CD4-positive, alpha-beta T cell treated with Interleukin-15 for 4 hours (primary cell): ENCODE measurements around the gene AQR.
"Not testable (repeated sequence)": the region's sequence is repeated elsewhere in the genome, so short reads cannot be mapped to it uniquely, and the experiment has no call there.

Experiments
- DNase-seq: peaks from one replicate; pipeline ENCODE4 v3.0.0-alpha.2; 2020; ENCODE audit warnings: low spot score

AQR gene

DNA sequence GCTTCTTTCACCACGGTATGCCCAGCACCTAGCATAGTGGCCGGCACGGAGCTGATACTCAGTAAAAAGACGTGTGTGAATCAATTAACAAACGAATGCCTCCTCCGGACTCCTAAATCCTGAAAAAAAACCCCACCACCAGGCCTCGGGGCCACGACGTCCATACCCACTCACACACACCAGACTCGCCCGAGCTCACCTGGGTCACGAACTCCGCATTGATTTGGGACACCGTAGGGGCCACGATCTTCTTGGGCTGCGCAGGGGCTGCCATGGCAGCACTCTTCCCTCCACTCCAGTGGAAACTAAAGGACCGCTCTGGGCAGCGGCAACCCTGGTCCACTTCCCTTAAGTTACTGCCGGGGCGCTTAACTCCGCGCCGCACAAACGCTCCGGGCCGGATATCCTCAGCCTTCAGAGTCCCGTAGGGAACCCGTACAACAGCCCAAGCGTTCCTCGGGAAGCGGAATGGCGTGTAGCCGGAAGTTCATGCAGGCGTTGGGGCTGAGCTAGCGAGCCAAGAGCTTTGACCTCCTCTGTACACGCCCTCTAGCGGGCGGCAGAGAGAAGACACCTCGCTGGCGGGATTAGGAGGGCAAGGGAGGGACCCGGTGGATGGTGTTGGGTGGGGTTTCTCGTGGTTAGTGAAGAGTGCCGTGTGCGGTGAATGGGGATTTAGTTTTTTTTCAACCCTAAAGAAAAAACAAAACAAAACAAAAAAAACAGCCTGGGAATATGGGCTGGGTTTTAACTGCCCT, at the start of gene AQR:
AQR (minus strand) TSS at position 403 of the 758 bp plus-strand sequence; CDS start at position 274, 129 bp downstream.
- peak; percentile 94 for DNase-seq

DNA sequence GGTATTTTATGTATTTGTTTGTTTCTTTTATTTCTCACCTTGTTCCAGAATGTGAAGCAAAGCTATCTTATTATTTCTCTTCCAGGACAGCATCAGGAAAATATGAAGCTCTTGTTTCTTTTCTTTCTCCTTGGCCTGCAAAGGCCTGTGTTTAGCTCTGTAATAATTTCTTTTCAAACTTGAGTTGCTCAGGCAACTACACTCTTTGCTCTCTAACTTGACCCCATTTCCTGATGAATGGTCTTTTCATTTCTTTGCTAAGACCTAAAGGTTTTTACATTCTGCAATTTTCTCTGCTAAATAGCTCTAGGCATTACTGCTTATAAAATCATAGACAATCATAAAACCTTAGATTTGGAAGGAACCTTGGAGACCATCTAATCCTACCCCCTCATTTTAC, 44.7 kb upstream of the AQR start:
- no peak for DNase-seq

DNA sequence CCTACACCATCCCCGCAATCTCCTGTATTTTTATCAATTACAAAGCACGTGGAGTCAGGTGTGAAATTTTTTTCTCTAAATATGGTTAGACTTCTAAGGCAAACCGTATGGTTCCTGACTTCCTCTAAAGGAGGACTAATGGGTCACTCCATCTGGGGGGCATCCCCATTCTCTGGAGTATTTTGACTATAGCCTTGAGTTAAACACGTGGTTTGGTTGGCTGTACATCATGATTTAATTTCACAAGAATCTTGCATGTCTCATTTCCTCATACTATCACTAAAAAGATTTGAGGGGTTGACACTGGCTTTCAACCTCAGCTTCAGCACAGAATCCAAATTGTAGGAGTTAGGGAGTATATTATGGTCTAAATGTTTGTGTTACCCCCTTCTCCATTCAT, 43.8 kb upstream of the AQR start:
- no peak for DNase-seq

DNA sequence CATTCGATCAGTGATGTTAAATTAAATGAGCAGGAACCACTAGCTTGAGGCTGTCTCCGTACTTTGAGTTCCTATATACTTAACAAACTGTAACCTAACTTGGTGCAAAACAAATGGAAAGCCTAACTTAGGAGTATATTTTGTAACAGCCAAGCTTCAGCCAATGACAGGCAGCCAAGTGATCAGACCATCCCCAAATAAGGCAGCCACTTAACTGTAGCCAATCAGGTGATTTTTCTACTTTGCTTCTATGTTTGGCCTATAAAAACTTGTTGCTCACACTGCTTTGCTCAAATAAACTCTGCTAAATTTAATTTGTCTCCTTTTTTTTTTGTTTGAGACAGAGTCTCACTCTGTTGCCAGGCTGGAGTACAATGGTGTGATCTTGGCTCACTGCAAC, 37.9 kb upstream of the AQR start:
- DNase-seq: no peak

DNA sequence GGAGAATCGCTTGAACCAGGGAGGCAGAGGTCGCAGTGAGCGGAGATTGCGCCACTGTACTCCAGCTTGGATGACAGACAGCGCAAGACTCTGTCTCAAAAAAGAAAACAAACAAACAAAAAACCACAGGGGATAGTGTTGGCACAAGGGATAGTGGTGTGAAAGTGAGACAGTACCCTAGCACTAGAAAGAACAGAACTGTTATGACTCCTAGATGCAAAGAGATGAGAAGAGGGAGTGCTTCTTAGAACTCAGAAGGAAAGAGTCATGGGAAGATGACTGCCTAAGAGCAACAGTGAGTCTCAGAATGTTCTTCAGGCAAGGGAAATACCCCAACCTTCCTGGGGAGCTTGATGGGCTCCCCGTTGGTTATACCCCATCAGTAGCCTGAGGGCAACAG, 36.4 kb upstream of the AQR start:
- no peak for DNase-seq

DNA sequence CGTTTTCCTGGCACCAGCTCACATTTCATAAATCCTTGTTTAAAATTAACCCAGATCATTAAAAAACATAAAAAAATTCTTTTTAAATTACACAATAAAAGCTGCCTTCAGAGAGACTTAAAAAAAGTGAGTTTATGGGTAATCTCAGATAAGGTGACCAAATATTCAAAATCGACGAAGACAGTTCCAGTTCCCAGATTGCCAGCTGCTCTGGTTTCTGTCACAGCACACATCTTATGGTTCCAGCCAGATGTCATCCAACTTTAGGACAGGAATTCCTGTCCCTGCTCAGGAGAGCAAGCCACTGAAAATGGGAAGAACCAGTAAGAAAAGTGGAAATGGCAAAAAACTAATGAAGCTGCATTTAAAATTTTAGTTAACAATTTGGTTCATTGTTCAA, 34.4 kb upstream of the AQR start:
- no peak for DNase-seq

DNA sequence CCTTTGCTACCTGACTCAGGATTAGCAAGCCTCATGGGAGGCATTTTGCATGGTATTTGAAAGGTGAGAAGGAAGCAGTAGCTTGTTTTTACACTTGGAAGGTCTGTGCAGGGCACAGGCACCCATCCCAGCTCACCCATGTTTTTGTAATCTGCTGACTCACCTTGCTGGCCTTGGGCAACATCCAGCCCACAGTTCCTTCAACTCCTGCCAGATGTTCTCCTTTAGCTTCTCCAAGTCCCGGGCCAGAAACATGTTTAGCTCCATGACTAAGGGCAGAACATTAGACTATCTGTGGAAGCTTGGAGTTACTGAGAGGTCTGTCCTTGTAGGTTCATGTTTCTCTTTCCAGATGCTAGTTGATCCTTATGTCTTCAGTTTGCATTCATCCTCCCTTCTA, 31.0 kb upstream of the AQR start:
- DNase-seq: no peak

DNA sequence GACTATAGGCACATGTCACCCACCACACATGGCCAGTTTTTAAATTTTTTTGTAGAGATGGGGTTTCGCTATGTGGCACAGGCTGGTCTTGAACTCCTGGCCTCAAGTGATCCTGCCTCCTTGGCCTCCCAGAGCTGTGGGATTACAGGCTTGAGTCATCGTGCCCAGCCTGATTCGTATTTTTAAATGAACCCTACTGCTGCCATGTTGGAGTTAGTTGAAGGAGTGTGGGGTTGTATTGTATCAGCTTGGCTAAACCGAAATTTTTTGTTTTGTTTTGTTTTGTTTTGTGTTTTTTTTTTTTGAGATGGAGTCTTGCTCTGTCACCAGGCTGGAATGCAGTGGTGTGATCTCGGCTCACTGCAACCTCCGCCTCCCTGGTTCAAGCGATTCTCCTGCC, 30.4 kb upstream of the AQR start:
- no peak for DNase-seq

DNA sequence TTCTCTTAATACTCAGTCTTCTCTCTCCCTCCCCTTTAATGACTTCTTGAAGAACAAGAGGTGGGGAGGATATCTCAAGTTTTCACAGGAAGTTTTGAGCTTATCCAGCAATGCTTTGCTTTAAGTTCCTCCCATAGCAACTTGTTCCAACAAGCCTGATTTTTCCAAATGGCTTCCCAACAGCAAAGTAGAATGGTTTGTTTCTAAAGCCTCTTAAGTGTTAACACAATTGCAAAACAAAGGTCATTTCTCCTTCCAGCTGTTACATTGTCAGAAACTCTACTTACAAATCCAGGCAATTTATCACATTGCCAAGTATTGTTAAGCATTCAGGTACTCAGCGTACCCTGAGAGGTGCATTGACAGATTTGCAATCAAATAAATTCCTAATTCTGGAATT, 25.4 kb upstream of the AQR start:
- DNase-seq: no peak

DNA sequence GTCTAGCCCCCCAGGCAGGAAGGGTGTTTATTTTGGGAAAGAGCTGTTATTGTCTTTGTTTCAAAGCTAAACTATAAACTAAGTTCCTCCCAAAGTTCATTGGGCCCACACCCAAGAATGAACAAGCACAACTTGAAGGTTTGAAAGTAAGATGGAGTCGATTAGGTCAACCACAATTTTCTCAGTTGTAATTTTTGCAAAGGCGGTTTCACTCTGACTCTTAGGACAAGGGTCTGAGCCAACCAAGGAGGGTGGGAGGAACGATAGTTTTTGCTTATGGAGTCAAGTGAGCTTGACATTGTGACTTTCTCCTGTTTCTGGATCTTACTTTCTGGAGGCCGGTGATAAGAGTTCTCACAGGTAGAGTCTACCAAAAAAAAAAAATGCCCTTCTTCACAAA, 24.3 kb upstream of the AQR start:
- DNase-seq: no peak

DNA sequence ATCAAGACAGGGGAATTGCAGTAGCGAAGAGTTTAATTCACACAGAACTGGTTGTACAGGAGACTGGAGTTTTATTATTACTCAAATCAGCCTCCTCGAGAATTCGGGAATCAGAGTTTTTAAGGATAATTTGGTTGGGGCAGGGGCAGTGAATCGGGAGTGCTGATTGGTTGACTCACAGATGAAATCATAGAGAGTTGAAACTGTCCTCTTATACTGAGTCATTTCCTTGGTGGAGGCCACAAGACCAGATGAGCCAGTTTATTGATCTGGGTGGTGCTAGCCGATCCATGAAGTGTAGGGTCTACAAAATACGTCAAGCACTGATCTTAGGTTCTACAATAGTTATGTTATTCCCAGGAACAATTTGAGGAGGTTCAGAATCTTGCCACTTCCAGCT, 23.9 kb upstream of the AQR start:
- no peak for DNase-seq

DNA sequence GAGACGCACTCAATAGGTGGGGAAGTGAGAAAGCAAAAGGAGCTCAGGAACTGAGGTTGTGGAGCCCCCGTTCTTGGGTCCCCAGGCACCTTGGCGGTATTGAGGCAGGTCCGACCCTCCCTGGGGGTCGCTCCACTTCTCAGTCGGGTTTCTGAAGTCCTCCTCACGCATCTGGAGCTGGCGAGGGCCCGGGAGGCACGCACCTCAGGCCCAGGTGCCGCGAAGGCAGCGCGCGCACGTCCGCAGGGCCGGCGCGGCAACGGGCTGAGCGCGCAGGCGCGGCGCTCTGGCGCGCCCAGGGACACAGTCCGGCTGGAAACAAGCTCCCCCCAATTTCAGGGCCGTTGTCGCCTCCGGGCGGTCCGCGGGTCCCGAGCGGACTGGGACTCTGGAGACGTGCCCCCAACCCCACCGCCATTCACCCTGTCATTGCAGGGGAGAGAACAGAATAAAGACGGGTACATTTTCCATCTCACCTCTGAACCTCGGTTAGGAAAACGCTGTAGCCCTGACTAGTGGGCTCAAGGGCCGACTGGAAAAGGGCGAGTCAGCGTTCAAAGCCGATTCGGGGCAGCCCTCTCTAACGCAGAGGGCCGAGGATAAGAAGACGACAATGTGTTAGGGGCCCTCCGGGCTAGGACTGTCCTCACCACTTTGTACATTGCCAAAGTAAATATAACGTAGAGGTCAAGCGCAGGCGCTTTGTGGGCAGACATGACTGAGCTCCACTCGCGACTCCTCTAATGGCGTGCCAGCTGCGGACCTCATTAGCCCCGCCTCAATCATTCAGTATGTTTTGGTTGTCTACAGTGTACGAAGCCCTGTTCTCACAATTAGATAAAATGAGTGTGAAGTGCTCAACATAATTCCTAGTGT, 18.7 kb upstream of the AQR start, which contains the start of gene ZNF770:
ZNF770 (minus strand) TSS at position 261 of the 876 bp plus-strand sequence. CDS start 4,853 bp downstream, outside the sequence.
- peak; percentile 84 for DNase-seq

DNA sequence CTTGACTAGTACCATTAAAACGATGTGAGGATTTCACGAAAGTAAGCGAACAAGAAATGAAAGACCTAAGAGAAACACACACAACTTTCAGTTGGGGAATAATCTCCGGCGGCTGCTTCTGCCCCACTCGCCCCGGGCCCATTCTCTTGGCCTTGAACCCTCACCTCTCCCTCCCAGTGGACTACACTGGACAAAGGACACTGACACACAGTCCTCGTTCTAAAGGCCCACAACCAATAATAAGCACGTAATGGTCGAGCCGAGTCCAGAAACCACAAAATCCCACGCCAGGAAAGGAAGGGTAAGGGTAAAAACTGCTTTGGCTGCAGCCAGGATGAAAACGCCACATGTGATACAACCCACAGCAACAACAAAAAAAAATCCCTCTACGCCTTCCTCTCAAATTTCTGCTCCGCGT, 18.1 kb upstream of the AQR start:
- no peak for DNase-seq

DNA sequence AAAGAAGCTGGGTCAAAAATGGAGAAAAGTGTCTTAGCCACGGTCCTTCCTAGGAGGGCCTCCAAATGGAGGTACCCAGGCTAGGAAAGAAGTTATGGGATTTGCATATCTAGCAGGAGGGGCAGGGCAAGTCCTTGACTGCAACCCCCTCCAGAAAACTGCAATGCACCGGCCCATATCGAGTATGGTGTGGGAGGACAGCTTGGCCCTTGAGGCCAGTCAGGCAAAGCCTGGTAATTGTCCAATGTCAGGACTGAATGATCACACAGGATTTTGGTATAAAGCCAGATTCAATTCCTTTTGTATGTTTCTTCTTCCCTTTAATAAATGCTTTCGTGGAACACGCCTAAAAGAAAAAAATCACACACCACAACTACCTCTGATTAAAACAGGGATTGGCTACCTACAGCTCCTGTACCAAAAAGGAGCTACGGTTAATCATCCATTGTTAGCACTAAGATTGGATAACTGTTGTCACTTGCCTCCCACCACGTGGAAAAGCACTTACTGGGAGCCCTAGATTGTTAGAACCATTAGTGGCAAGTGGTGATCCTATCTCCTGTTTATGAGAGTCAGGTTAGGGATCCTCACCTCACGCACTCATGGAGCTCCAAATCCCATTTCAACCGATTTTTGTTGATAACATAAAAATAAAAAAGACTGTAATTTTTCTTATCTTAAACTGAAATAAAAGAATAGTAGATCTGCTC, 17.4 kb upstream of the AQR start:
- DNase-seq: no peak

DNA sequence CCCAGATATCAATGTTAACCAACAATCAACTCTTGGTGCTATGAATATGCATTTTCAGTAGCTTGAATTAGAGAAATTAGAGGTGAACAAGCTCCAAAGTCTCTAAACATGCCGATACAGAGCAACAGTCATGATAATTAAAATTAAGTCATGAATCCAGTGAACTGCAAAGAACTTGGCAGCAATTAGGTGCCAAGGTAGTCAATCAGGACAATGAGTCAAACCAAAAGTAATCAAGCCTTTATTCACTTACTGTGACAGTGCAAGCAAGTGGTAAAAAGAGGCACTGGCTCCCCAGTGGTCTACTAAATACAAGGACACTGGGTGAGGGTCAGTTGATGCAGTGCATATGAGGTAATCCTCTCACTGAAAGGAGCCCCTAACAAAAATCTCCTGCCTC, 16.8 kb upstream of the AQR start:
- no peak for DNase-seq

DNA sequence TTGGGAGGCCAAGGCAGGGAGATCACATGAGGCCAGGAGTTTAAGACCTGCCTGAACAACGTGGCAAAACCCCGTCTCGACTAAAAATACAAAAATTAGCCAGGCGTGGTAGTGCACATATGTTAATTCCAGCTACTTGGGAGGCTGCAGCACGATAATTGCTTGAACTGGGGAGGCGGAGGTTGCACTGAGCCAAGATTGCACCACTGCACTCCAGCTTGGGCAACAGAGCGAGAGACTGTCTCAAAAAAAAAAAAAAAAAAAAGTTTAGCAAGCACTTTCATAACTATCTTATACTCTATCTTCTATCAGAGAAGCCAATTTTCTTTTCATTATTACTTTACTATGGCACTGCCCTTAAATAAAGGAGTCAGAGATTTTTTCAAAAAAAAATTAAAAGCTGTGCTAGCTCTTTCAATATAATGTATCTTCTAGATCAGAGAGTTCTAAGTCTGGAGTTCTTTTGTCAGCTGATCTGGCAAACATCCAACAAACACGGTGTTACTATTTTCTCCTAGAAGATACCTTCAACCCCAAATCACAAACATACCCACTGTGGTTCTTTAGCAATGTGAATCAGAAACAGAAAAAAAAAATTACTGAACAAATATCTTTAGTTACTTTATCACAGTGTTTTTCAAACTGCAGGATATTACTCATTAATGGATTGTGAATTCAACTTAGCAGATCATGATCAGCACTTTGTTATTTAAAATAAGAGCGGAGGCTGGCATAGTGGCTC, 15.5 kb upstream of the AQR start:
- DNase-seq: peak; percentile 39

DNA sequence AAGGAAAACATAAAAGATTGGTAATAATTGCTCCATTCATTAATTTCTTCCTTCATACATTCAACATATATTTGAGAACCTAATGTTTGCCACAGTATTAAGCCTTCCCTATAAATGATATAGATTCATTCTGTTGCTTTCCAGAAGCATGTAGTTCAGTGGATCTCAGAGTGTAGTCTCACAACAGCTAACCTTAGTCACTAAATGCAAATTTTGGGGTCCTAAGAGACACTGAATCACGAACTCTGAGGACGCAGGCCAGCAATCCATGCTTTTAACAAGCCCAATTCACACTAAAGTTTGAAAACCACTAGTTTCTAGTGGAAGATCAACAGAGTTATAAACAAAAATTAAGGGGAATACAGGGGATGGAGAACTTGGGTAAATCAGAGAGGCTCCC, 7.2 kb upstream of the AQR start:
- DNase-seq: no peak

DNA sequence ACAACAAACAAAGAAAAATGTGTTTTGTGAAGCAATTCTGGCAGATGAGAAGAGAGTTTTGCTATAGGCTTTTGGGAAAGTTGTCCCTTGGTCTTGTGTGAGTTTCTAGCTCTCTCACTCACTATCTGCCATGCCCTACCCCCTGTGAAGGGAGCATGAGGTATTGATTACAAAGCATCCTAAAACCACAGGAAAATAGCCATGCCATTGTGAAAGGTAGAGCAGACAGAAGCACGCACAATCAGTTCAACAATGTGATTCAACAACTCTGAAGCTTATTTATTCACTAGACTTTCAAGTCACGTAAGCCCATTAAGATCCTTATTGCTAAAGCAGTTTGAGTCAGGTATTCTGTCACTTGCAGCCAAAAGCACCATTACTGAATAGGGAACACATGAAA, 6.5 kb upstream of the AQR start:
- no peak for DNase-seq

DNA sequence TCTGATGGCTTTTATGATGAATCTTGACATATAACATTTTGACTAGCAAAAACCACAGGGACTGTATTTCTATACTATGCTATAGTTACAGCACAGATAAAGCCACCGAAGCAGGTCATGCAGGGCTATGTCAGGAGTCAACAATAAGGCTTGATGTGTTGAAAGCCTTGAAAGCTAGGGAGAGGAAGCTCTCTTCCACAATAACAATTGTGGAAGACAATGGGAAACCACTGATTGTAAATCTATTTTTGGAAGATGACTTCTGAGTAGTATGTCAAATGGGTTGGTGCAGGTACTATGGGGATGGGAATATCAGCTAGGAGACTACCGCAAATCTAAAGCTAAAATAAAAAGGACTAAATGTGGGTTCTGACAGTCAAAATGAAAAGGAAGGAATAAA, 4.0 kb upstream of the AQR start:
- no peak for DNase-seq

DNA sequence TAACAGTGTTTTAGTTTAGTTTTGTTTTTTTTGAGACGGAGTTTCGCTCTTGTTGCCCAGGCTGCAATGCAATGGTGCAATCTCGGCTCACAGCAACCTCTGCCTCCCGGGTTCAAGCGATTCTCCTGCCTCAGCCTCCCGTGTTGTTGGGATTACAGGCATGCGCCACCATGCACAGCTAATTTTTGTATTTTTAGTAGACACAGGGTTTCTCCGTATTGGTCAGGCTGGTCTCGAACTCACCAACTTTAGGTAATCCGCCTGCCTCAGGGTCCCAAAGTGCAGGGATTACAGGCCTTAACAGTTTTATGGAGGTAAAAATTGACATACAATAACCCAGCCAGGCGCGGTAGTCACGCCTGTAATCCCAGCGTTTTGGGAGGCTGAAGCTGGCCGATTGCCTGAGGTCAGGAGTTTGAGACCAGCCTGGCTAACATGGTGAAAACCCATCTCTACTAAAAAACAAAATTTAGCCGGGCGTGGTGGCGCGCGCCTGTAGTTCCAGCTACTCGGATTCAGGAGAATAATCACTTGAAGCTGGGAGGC, 629 bp upstream of the AQR start:
- not testable (repeated sequence) for DNase-seq

DNA sequence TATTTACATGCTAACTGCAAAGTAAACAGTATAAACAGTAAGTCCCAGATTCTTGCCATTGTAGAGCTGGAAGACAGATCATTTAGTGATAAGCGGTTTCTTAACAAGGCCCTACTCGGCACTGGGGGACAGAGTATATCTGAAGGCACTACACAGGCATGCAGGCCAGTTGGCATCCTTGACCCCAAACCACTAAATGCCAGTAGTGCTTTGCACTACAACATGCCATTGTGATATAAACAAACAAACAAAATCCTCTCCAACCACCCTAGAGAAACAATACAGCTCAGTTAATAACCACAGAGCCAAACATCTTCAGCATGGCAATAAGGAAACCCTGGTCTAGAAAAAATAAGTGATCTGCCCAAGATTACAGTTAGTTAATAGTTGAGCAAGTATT, 5.3 kb downstream of the AQR start:
- DNase-seq: no peak

DNA sequence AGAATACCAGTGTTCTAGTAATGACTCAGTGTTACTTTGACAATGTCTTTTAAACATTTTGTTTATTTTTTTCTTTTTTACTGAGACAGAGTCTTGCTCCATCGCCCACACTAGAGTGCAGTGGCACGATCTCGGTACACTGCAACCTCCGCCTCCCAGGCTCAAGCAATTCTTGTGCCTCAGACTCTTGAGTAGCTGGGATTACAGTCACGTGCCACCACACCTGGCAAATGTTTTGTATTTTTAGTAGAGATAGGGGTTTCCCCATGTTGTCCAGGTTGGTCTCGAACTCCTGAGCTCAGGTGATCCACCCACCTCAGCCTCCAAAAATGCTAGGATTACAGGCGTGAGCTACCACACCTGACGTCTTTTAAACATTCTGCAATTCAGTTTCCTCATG, 15.7 kb downstream of the AQR start:
- no peak for DNase-seq
